Measurements from ENCODE around the gene NPHS1. TPM values are rescaled to one million over a fixed set of nuclear protein-coding genes. Genes with fewer than 3 reads are reported as not detected.

NPHS1 gene
- total RNA-seq, 4 donors from 2014 or later: not detected

DNA sequence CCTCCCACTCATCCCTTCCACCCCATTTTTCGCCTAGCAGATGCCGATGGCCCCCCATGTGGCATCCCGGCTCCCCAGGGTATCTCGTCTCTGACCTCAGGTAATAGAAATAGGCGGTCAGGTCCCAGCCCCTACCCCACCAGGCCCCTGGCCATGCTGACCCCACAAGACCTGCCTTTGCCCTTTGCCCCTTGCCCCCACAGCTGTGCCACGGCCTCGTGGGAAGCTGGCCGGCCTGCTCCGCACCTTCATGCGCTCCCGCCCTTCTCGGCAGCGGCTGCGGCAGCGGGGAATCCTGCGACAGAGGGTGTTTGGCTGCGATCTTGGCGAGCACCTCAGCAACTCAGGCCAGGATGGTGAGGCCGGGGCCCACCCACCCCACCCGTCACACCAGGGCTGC lies 71.6 kb downstream of the NPHS1 start:
- H3K4me3 ChIP-seq: no peak overlapping the region
- H3K4me1 ChIP-seq: peaks cover 0 to 12% (median 5%) of the 10 kb centered on the region in 3 donors
- H3K27me3 ChIP-seq: no peaks in the 10 kb centered on the region
- ATAC-seq: no peak
- H3K9me3 ChIP-seq: no peaks in the 10 kb centered on the region
- H3K36me3 ChIP-seq: peaks cover 0 to 82% of the 10 kb centered on the region in 2 donors
- TF ChIP-seq, protein P1, sequence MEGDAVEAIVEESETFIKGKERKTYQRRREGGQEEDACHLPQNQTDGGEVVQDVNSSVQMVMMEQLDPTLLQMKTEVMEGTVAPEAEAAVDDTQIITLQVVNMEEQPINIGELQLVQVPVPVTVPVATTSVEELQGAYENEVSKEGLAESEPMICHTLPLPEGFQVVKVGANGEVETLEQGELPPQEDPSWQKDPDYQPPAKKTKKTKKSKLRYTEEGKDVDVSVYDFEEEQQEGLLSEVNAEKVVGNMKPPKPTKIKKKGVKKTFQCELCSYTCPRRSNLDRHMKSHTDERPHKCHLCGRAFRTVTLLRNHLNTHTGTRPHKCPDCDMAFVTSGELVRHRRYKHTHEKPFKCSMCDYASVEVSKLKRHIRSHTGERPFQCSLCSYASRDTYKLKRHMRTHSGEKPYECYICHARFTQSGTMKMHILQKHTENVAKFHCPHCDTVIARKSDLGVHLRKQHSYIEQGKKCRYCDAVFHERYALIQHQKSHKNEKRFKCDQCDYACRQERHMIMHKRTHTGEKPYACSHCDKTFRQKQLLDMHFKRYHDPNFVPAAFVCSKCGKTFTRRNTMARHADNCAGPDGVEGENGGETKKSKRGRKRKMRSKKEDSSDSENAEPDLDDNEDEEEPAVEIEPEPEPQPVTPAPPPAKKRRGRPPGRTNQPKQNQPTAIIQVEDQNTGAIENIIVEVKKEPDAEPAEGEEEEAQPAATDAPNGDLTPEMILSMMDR (IDR thresholded peaks at IDR 0.05): no peak
- no peak for TF ChIP-seq POLR2AphosphoS5 (IDR thresholded peaks at IDR 0.05)
- TF ChIP-seq POLR2A (IDR thresholded peaks at IDR 0.05): no peak
- no peak for TF ChIP-seq EP300 (IDR thresholded peaks at IDR 0.05)
- WGBS, 2 donors (ENCODE audit: low coverage in 1 of 2): 83% methylated on average over 5 of the region's 20 CpGs; no CpG with 5 or more reads in 1 of the 2 donors
- no peak overlapping the region for H3K27ac ChIP-seq

DNA sequence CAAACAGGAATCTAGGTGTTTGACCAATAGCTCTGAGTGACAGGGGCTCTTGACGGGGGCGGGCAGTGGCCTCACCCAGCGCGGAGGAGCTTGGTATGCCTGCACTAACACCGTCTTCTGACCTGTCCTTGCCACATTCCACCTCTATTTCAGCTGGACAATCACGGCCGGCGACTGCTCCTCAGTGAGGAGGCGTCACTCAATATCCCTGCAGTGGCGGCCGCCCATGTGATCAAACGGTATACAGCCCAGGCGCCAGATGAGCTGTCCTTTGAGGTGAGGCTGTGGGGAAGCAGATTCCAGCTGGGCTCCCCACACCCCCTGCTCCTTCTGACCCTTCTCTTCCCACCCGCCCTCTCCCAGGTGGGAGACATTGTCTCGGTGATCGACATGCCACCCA lies 72.2 kb downstream of the NPHS1 start:
- ATAC-seq: no peak
- peaks cover 0 to 75% of the 10 kb centered on the region in 2 donors for H3K36me3 ChIP-seq
- no peak for TF ChIP-seq EP300 (IDR thresholded peaks at IDR 0.05)
- TF ChIP-seq, protein P1 (IDR thresholded peaks at IDR 0.05): no peak
- no peak for TF ChIP-seq POLR2A (IDR thresholded peaks at IDR 0.05)
- H3K27me3 ChIP-seq: no peaks in the 10 kb centered on the region
- H3K4me1 ChIP-seq: peaks cover 0 to 15% (median 5%) of the 10 kb centered on the region in 3 donors
- H3K4me3 ChIP-seq: no peak overlapping the region
- 82% methylated on average over 2 of the region's 16 CpGs; no CpG with 5 or more reads in 1 of the 2 donors for WGBS, 2 donors (ENCODE audit: low coverage in 1 of 2)
- H3K27ac ChIP-seq: no peak overlapping the region
- H3K9me3 ChIP-seq: no peaks in the 10 kb centered on the region

DNA sequence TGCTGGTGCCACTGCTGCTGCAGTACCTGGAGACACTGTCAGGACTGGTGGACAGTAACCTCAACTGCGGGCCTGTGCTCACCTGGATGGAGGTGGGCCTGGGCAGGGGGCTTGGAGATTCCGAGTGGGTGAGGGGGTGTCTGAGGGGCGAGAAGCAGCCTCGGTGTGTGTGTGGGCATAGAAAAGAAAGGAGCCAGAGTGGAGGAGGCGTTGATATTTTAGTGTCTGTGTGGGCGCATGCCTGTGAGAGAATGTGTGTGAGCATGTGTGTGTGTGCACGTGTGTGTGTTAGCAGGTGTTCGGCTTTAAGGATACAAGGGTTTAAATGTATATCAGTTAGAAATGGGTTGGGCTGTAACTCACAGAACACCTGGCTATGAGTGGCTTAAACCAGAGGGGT lies 73.3 kb downstream of the NPHS1 start:
- Histone ChIP-seq H3K36me3 (peaks cover 0 to 65% of the 10 kb centered on the region in 2 donors), H3K4me1 (peaks cover 0 to 21% (median 5%) of the 10 kb centered on the region in 3 donors), H3K9me3 (no peaks in the 10 kb centered on the region), H3K27me3 (no peaks in the 10 kb centered on the region), H3K4me3 (no peak overlapping the region), H3K27ac (no peak overlapping the region)
- TF ChIP-seq, protein P1 (IDR thresholded peaks at IDR 0.05): no peak
- TF ChIP-seq EP300 (IDR thresholded peaks at IDR 0.05) (no peak), POLR2AphosphoS5 (IDR thresholded peaks at IDR 0.05) (no peak), POLR2A (IDR thresholded peaks at IDR 0.05) (no peak)
- WGBS, 2 donors (ENCODE audit: low coverage in 1 of 2): 77 to 88% methylated on average over 2 to 6 of the region's 8 CpGs
- ATAC-seq: no peak

DNA sequence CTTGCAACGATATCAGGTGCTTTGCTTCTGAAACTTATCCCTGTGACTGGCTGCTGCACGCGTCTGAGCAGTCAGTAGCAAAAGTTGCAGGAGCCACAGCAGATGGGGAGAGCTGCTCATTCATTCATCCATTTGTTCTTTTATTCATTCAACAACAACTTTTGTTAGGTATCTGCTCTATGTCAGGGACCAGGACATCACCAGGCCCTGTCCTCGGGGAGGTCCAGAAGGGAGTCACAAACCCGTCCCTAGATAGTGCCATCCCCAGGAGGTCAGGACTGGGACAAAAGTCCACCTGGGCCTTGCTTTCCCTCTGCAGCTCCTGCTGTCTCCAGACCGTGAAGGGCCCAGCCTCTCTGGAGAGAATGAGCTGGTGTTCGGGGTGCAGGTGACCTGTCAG lies 74.3 kb downstream of the NPHS1 start:
- no peak for TF ChIP-seq EP300 (IDR thresholded peaks at IDR 0.05)
- TF ChIP-seq POLR2AphosphoS5 (IDR thresholded peaks at IDR 0.05): no peak
- TF ChIP-seq POLR2A (IDR thresholded peaks at IDR 0.05): no peak
- TF ChIP-seq, protein P1 (IDR thresholded peaks at IDR 0.05): no peak
- ATAC-seq: no peak
- 53% methylated on average over 3 of the region's 7 CpGs; no CpG with 5 or more reads in 1 of the 2 donors for WGBS, 2 donors (ENCODE audit: low coverage in 1 of 2)
- Histone ChIP-seq H3K4me1 (peaks cover 0 to 21% (median 5%) of the 10 kb centered on the region in 3 donors), H3K4me3 (no peak overlapping the region), H3K27ac (no peak overlapping the region), H3K27me3 (no peaks in the 10 kb centered on the region), H3K9me3 (no peaks in the 10 kb centered on the region), H3K36me3 (peaks cover 0 to 54% of the 10 kb centered on the region in 2 donors)

DNA sequence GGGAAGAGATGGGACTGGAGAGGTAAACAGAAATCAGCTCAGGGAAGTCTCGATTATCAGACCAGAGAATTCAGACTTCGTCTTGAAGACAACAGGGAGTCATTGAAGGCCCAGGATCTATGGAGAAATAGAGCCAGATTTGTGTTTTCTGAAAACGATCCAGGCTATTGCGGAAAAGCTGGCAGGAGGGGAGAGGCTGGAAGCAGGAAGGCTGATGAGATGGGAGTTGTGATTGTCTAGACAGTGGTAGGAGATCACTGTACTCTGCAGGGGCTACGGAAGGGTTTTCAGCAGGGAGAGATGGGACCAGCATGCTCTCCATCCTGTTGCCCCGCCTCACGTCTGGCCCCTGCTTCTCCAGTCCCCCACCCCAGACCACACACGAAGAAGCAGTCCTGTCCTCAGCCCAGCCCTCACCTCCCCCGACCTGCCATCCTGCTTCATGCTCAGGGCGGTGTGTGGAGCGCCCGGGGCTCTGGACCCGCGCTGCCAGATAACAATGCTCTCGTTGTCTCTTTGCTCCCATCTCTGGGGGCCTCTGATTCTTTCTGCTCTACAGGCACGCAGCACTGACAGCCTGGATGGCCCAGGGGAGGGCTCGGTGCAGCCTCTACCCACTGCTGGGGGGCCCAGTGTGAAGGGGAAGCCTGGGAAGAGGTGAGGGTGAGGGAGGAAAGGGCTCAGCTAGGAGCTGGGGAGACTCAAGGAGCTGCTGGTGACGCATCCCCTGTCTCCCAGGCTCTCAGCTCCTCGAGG lies 75.0 kb downstream of the NPHS1 start:
- Histone ChIP-seq H3K36me3 (peaks cover 0 to 47% of the 10 kb centered on the region in 2 donors), H3K27me3 (no peaks in the 10 kb centered on the region), H3K27ac (no peak overlapping the region), H3K4me3 (no peak overlapping the region), H3K4me1 (peaks cover 0 to 21% (median 5%) of the 10 kb centered on the region in 3 donors), H3K9me3 (no peaks in the 10 kb centered on the region)
- TF ChIP-seq, protein P1 (IDR thresholded peaks at IDR 0.05): no peak
- no peak for TF ChIP-seq POLR2A (IDR thresholded peaks at IDR 0.05)
- TF ChIP-seq POLR2AphosphoS5 (IDR thresholded peaks at IDR 0.05): no peak
- no peak for TF ChIP-seq EP300 (IDR thresholded peaks at IDR 0.05)
- WGBS, 2 donors (ENCODE audit: low coverage in 1 of 2): 43 to 68% methylated on average over 4 to 9 of the region's 19 CpGs
- no peak for ATAC-seq

Measured in gastroesophageal sphincter (tissue), 4 donors.